GM12873 (cell line): ENCODE results near the gene SMU1.
A peak's percentile ranks its signal among the peaks of the same experiment; 100 is the strongest.

Experiments used
- CTCF ChIP-seq: IDR thresholded peaks from 2 replicates; pipeline ENCODE4 v1.5.1; 2012; ENCODE audit warnings: low read depth, mild to moderate bottlenecking, moderate library complexity, low read length, control low read depth; ENCODE audit not compliant: insufficient read depth; ENCODE audit errors: missing control alignments

SMU1 gene

GRCh38 chr9:33092634-33093033, 16.2 kb upstream of the SMU1 start:
- TF ChIP-seq CTCF, result no peak

- TF ChIP-seq CTCF, result no peak
These were observed 6.3 kb upstream of the SMU1 start for GRCh38 chr9:33082538-33083326.

- TF ChIP-seq CTCF, result no peak
These were observed 5.7 kb upstream of the SMU1 start for GRCh38 chr9:33082128-33082527.

GRCh38 chr9:33081128-33081851, 4.8 kb upstream of the SMU1 start:
- peak; percentile 66 for TF ChIP-seq CTCF

GRCh38 chr9:33080534-33080933, 4.1 kb upstream of the SMU1 start:
- TF ChIP-seq CTCF, result no peak

GRCh38 chr9:33068991-33069390, 7.5 kb downstream of the SMU1 start:
- TF ChIP-seq CTCF, result no peak
